ENCODE measurements around the gene KRTAP2-3.

- TF ChIP-seq CTCF (IDR thresholded peaks at IDR 0.05): no peak
- no peak for TF ChIP-seq POLR2A (IDR thresholded peaks at IDR 0.05)
These were observed 46.3 kb downstream of the KRTAP2-3 start for GRCh38 chr17:41013606-41014005.
